WI38 (cell line): ENCODE data around the gene AGGF1.
A peak's percentile ranks its signal among the peaks of the same experiment; 100 is the strongest.

Source experiments
- H3K4me3 ChIP-seq: 2 replicates; pipeline ENCODE4 v1.5.1; 2011; ENCODE audit warnings: low read depth, mild to moderate bottlenecking, control low read depth, low read length
- TF ChIP-seq, protein P1 (sequence below): IDR thresholded peaks from 2 replicates; pipeline ENCODE4 v1.5.1; 2012; ENCODE audit warnings: low read depth, mild to moderate bottlenecking, control low read depth, low read length

The AGGF1 gene

DNA sequence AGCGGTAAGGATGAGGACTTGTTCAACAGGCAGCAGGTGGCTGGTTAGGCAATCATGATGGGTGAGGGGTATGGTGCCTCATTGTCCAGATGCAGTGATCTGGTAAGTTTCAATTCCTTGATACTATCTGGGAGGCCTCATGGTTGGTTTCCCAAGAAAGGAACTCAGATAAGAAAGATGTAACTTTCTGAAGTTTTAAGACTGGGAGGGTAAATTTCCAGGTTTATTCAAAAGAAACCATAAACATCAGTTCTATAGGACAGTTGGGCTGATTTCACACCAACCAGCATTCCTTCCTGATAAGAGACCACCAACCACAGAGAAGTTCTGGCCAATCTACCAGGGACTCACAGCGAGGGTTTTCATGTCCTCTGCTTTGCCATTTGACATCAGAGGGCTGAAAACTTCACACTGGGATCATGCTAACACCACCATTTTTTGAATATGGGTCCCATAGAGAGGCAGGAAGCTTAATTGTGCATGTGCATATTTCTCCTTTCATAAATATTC, 773 bp upstream of the AGGF1 start:
- TF ChIP-seq, protein P1, sequence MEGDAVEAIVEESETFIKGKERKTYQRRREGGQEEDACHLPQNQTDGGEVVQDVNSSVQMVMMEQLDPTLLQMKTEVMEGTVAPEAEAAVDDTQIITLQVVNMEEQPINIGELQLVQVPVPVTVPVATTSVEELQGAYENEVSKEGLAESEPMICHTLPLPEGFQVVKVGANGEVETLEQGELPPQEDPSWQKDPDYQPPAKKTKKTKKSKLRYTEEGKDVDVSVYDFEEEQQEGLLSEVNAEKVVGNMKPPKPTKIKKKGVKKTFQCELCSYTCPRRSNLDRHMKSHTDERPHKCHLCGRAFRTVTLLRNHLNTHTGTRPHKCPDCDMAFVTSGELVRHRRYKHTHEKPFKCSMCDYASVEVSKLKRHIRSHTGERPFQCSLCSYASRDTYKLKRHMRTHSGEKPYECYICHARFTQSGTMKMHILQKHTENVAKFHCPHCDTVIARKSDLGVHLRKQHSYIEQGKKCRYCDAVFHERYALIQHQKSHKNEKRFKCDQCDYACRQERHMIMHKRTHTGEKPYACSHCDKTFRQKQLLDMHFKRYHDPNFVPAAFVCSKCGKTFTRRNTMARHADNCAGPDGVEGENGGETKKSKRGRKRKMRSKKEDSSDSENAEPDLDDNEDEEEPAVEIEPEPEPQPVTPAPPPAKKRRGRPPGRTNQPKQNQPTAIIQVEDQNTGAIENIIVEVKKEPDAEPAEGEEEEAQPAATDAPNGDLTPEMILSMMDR, result no peak
- H3K4me3 ChIP-seq, result peak overlapping the region; percentile 91

DNA sequence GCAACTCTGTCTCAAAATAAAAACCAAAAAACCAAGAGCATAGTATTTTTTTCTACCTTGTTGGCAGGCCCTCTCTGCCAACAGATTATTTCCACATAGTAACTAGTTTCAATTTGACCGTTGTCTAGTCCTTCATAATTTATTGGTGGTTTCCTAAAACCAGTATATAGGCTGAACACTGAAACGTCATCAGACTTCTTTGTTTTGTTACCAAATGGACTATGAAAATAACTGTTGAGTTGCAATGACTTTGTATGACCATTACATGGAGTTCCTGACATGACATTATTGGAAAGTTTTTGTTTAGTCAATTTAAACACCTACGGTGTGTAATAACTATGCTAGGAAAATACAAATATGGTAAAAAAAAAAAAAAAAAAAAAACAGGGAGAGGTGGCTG, 1.7 kb downstream of the AGGF1 start:
- H3K4me3 ChIP-seq, result no peak overlapping the region
- TF ChIP-seq, protein P1, result no peak

DNA sequence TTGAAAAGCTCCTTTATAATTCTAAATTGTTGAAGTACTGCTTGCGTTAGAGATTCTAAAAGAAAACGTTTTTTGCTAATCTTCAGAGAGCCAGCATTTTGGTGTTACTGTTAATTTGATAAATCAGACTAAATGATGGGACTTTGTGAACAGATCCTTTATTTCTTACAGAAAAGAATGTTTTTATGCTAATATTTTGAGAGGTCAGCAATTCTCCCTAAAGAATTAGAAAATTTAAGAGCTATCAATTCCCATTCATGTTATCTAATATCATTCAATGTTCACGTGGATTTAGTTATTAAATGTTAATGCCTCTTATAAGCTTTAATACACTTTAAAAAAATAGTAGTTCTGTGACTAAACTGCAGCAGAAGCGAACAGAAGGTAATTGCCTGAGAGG, 2.4 kb downstream of the AGGF1 start:
- TF ChIP-seq, protein P1, result no peak
- no peak overlapping the region for H3K4me3 ChIP-seq

DNA sequence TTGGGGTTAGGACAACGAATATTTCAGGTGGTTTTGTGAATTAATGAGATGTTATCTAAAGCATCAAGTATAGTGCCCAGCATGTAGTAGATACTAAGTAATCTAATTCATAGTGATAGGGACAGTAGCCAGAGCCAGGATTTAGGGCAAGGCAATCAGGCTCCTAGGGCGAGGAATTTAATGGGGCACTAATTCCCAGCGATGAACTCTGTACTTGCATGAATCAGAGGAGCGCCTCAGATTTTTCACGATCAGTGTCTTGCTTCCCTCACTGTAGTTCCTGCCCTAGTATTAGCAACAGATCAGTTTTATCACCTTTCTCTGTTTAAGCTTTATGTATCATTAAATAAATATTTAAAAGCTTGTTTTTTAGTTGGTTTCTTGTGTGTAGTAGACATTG, 3.1 kb downstream of the AGGF1 start:
- TF ChIP-seq, protein P1, result no peak
- H3K4me3 ChIP-seq, result no peak overlapping the region

DNA sequence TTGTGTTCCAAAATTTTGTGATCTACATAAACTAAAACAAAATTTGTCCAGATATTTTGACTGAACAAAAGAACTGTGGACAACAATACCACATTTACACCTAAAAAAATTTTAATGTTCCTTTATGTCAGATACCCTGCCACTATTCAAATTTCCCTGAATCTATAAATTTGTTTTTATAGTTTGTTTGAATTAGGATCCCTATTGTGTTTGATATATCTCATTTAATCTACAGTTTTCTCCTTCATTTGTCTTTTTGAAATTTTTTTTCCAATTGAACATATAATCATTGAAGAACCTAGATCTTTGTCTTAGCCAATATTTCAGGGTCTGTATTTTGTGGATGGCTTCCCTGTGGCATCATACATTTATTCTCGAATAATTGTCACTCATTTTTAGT, 5.7 kb downstream of the AGGF1 start:
- TF ChIP-seq, protein P1, result no peak
- H3K4me3 ChIP-seq, result no peak overlapping the region

DNA sequence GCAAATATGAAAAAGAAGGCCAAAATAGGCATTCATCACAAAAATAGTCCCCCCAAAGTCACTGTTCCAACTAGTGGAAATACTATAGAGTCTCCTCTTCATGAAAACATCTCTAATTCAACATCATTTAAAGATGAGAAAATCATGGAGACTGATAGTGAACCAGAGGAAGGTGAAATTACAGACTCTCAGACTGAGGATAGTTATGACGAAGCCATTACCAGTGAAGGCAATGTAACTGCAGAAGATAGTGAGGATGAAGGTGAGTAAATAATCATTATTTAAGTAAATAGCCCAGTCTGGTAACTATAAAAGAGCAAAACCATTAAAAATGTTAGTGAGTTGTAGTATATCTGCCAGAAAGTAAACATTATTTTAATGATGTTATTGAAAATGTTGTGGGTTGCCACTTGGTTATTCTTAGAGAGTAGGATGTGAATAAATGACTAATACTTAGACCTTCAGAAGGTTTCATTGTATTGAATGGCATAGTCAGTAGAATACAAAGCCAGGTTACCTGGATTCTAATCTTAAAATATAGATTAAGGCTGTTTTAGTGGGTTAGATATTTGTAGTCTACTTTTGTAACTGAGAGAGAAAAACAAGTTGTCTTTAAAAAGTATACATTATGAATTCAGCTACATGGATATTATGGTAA, 16.3 kb downstream of the AGGF1 start:
- no peak overlapping the region for H3K4me3 ChIP-seq
- TF ChIP-seq, protein P1, result no peak

DNA sequence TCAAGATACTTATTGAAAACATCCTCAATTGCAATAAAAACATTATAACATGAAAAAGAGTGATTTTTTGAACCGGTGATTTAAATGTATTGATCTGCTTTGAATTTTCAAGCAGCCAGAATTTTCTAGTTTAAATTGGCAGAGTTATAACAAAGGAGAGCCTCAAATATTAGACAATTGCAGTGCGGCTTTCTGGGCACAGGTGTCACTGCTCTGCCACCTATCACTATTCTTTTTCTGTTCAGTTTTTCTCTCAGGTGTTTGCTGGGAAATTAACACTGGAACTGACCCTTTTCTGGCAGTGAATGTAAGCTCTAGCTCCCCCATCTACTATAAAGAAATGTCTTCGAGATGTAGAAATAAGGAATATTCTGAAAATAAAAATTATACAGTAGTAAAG, 33.8 kb downstream of the AGGF1 start:
- TF ChIP-seq, protein P1, result no peak

More for the DNA sequence above, 33.8 kb downstream of the AGGF1 start:
- no peak overlapping the region for H3K4me3 ChIP-seq
